GM19372 (cell line): ENCODE results near the gene C5orf15.
"Not testable (repeated sequence)": the region's sequence is repeated elsewhere in the genome, so short reads cannot be mapped to it uniquely, and the experiment has no call there.

ENCODE experiments used
- ATAC-seq: cut with Tn5 transposase; IDR thresholded peaks from one replicate; pipeline ENCODE4 v1.9.1; 2021; ENCODE audit warnings: mild to moderate bottlenecking, low read depth, moderate library complexity; ENCODE audit not compliant: unreplicated experiment

C5orf15 gene

DNA sequence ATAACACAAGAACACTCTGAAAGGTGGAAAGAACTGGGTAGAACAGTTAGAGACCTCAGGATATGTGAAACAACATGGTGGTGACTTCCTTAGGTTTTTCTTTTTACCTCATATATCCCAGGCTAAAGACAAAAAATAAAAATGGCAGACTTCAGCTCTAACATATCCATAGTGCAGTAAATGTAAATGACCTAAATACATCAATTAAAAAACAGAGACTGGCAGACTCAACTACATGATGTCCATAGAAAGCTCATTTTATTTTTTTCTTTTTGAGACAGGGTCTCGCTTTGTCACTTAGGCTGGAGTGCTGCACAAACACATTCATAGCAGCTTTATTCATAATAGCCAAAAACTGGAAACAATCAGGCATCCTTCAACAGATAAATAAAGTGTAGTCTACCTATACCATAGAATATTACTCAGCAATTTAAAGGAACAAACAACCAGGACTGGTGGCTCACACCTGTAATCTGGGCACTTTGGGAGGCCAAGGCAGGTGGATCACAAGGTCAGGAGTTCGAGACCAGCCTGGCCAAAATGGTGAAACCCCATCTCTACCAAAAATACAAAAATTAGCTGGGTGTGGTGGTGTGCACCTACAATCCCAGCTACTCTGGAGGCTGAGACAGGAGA is 4.8 kb downstream of the C5orf15 start:
- ATAC-seq: no peak

GRCh38 chr5:133962801-133963476 is 5.5 kb downstream of the C5orf15 start:
- no peak for ATAC-seq

DNA sequence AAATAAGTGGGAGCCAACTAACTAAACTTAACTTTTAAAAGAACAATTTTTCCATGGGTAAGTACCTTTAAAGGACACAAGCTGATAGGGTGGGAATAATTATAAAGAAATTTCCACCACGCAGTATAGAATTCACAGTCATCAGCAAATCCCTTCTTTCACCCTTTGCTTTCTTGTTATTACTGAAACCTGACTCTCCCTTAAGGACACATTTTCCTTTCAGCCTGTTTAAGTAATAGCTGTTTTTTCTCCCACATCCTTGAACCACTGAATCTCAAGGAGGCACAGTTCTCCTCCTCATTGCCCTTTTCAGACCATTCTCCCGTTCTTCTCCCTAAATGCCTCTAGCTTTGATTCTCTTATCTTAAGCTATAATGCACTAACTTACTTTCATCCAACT is 6.3 kb downstream of the C5orf15 start:
- no peak for ATAC-seq

DNA sequence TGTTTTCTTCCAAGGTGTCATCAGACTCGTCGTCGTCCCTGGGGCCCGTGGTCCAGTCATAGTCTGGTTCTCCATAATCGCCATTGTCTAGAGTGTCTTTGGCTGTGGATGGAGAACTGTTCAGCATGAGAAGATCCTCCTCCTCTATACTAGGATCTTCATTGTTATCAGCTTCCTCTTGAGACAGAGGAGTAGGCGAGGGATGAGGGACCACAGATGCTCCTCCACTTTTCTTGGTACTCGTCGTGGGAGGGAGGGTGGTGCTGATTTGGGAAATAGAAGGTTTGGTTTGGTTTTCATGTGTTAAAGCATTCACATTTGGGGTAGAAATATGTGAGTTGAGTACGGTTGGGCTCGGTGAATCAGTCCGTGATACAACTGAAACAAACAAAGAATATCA is 8.8 kb downstream of the C5orf15 start:
- no peak for ATAC-seq

DNA sequence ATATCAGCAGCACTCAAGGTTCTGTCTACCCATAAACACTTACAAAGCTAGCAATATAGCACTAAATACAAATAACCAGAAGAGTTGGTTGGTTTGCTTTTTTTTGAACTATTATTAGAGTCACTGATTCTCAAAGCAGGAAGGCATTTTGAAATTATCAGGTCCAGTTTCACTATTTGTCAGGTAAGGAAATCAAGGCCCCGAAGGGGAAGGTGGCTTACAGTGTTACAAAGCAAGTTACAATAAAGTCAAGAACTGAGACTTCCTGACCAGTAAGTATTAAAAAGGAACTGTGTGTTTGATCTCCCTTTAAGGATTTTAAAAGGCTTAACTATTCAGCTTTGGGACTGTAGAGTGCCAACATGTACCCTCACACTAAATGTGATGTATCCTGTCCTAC is 10.8 kb downstream of the C5orf15 start:
- ATAC-seq: no peak

DNA sequence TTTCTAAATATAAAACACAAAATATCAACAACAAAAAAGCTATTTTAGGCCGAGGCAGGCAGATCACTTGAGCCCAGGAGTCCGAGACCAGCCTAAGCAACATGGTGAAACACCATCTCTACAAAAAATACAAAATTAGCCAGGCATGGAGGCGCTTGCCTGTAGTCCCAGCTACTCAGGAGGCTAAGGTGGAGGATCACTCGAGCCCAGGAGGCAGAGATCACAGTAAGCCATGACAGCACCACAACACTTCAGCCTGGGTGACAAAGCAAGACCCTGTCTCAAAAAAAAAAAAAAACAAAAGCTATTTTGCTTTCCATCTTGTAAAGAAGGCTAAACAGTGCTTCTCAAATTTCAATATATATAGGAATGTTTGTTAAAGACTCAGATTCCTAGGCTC is 11.3 kb downstream of the C5orf15 start:
- no peak for ATAC-seq

DNA sequence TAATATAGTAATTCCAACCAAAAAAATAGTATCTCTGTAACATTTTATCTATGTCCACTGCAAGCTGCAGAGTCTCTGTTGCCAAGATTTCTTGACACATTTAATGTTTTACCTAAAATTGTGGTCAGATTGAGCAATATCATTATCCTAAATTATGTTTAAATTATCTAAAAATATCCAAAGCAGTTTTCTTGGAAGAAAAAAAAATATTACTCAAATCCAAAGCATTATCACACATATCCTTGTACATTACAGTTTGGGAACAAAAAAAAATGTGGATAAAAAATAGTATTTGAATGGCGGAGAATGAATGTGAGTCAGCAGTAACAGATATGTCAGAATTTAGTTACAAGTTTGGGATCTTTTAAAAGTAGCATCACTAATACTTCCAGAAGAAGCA is 12.2 kb downstream of the C5orf15 start:
- not testable (repeated sequence) for ATAC-seq

DNA sequence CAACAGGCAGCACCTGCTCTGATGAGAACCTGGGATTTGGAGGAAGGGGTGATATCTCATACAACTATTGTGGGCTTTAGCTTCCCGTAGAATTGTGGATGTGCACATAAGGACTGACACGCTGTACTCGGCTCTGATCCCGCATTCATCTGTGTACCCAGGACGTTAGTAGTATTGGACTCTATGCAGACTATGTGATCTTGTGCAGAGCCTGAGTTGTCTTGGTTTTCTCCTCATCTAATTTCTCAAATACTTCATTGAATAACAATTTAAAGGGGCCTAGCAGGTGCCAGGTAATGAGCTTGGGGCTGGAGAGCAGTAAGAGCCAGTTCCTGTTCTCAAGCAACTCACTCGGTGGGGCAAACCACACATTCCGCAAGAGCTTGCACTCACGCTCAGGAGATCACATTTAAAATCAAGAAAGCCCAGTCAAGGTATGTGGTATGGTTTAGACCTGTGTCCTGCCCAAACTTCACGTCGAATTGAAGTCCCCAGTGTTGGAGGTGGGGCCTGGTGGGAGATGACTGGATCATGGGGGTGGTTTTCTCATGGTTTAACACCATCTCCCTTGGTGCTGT is 14.8 kb downstream of the C5orf15 start:
- ATAC-seq: no peak

GRCh38 chr5:133952729-133953567 is 15.5 kb downstream of the C5orf15 start:
- no peak for ATAC-seq

DNA sequence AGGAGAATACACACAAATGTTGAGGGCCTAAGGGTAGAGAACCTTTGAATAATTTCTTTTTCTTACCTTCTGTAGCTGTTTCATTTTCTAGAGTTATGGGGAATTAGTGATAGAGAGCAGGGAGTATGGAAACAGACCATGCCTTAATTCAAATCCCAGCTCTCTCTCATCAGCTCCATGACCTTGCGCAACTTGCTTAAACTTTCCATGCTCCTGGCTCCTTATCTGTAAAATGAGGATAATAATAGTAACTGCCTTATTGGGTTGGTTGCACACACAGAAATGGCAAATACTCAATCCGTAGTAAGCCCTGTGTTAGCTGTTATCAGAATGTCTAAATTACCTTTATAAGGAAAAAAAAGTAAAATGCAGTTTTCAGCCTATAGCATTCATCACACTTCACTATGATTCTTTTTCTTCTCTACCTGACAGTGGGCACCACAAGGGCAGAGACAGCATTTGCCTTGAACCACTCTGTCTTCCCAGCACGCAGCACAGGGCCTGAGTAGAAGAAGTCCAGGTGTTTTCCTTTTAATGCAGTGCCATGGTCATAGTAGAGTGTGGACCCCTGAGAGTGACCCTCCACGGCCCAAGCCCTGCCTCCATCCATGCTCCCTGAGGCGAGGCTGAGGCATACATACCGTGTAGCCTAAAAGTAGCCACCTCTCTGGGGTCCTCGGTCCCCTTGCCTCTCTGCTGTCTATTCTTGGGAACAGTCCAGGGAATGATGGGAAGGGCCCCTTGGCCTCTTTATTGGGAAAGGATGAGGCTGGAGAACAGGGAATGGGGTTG is 17.4 kb downstream of the C5orf15 start:
- no peak for ATAC-seq

DNA sequence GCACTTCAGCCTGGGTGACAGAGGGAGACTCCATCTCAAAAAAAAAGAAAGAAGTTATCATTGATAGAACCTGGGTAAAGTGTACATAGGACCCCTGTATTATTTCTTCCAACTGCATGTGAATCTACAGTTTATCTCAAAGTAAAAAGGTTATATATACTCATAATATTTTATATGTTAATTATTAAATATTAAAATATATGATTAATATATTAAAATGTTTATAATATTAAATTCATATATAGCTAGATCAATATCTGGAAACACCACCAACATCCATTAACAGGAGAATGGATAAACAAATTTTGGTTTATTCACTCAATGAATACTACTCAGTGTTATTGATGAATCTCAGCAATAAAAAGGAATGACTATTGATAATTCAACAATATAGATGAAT is 19.7 kb downstream of the C5orf15 start:
- no peak for ATAC-seq

- ATAC-seq: no peak
These were observed 21.0 kb downstream of the C5orf15 start for GRCh38 chr5:133947431-133947841.

DNA sequence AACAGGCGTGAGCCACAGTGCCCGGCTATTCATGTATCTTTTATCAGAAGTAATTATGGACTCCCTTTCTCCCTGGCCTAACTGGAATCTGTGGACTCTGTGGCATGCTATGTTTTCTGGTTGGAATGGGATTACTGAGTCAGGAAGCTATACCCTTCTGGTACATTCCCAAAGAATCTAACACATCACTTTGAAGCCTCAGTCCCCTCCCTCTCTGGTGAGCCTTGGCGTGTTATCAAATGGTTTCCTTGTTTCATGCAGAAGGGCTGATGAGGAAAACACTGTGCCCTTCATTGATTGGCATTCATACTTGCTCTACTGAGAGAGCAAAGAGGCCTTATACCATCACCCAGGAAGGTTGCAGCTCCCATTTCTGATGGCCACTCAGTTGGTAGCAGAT is 22.9 kb downstream of the C5orf15 start:
- ATAC-seq: no peak

GRCh38 chr5:133944263-133945185 is 23.9 kb downstream of the C5orf15 start:
- no peak for ATAC-seq

DNA sequence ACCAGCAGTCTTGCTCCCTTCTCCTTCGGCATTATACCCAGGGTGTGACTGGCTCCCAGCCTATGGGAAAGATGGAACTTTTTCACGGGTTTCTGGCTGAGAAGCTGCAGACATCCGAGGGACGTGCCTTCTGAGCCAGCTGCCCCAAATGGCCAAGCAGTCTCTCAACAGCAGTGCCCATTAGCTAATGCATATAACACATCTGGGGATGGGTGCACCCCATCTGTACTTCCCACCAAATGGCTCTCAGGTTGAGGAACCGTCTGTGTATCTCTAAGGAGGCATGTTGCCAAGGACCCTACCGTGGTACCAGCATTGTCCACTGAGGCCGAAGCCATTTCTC is 25.0 kb downstream of the C5orf15 start:
- ATAC-seq: no peak

GRCh38 chr5:133942614-133943474 is 25.6 kb downstream of the C5orf15 start:
- ATAC-seq: no peak

- no peak for ATAC-seq
These were observed 26.8 kb downstream of the C5orf15 start for GRCh38 chr5:133941456-133942196.

- ATAC-seq: no peak
These were observed 28.8 kb downstream of the C5orf15 start for GRCh38 chr5:133939668-133940067.
